HG02981 (cell line): ENCODE data around the gene PHYH.
A peak's percentile ranks its signal among the peaks of the same experiment; 100 is the strongest.
"Not testable (repeated sequence)": the region's sequence is repeated elsewhere in the genome, so short reads cannot be mapped to it uniquely, and the experiment has no call there.

Source experiments
- ATAC-seq: cut with Tn5 transposase; IDR thresholded peaks from one replicate; pipeline ENCODE4 v1.9.1; 2021; ENCODE audit warnings: mild to moderate bottlenecking, moderate library complexity; ENCODE audit not compliant: unreplicated experiment

Gene PHYH

DNA sequence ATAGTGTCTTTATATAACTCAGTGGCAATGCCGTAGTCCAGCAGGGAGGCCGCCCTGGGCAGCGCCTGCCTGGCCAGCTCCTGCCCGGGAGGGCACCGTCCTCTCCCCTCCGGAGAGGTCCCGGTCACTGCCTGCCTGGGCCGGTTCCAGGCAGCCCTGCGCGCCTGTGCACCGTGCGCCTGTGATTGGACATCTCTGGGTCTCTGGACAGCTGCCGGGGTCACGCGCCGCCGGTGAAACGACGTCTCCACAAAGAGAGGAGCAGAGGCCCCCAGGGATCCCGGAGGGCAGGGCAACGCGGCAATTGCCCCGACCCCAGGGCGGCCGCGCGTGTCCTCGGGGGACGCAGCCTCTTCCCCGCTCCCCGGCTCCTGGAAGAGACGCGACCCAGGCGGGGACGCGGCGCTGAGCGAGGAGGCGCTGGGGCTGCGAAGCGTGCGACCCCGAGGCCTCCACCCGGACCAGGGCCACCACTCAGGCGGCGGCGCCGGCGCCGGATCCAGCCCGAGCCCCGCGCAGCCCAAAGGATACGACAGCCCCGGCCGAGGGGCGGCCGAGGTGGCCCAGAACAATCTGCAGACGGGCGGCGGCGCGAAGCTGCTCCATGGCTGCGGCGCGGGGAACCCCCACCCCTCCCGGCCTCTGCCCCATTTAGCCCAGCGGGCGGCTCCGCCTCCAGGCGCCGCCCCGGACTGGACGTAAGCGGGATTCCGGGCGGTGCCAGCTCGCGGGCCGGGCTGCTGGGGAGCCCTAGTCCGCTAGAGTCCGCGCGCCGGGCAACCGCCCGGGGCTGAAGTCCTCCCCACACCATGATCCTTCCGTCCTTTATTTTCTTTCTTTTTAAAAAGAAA is at the start of gene PHYH:
Gene PHYH, minus strand, starts transcription at position 628 of the 851 bp plus-strand sequence. Its CDS starts 22 bp downstream, at position 606.
- peak; percentile 59 for ATAC-seq

DNA sequence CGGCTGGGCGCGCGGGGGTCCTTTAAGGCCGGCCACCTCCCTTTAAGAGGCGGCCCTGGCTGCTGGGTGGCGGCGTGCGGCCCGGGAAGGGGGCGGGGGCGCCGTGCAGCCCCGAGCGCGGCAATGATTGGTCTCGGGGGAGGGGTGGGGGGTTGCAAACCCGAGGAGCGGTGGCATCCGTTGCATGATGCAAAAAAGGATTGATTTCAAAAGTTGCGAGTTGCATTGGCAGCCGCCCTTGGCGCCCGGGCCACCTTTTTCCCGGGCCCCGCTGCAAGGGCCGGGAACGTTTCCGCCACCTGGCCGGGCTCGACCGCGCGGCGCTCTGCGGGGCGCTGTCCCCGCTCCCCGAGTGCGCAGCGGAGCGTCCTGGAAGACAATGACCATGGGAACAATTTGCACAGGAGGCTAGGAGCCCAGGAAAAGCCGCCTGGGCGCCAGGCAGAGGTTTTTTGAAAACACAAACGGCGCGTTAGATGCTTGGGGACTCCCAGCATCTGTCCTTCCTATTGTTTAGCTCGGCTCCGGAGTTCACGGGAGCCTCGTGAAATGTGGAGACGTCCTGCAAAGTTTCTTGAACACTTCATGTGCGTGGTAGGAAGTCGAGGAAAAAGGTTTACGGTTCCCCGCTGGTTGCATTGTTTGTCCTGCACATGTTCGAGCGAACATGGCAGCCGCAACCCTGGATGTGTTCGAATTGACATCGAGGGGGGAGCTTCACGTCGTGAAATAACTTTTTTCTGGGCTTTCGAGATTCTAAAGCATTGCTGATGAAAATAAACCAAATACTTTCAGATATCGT is 48.6 kb upstream of the PHYH start, which contains the start of gene SEPHS1:
Gene SEPHS1, minus strand, starts transcription at position 78 of the 802 bp plus-strand sequence. CDS start 3,343 bp downstream, outside the sequence.
- ATAC-seq = peak; percentile 47

DNA sequence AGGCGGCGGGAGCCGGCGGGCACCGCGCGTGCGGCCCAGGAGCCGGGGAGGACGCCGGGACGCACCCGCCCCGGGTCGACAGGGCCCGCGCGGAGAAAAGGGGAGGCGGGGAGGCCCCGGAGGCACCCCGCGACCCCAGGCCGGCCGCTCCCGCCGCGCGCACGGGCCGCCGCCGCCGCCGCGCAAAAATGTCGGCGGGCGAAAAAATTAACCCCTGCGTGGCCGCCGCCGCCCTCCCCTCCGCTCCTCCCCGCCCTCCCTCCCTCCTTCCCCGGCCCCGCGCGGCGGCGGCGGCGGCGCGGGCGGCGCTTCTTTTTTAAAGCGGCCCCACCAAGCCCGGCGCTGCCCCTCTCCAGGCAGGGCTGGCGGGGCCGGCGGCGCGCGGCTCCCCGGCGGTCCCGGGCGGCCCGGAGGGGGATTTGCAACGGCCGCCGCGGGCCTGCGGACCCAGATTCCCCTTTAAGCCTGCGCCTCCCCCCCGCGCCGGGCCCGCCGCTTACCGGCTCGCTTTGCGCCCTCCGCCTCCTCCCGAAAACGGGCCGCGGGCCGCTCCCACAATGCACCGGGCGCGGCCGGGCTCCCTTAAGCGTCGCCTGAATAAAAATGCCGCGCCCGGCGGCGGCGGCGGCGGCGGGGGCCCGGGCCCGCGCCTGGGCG is 47.8 kb upstream of the PHYH start:
- ATAC-seq = peak; percentile 57

DNA sequence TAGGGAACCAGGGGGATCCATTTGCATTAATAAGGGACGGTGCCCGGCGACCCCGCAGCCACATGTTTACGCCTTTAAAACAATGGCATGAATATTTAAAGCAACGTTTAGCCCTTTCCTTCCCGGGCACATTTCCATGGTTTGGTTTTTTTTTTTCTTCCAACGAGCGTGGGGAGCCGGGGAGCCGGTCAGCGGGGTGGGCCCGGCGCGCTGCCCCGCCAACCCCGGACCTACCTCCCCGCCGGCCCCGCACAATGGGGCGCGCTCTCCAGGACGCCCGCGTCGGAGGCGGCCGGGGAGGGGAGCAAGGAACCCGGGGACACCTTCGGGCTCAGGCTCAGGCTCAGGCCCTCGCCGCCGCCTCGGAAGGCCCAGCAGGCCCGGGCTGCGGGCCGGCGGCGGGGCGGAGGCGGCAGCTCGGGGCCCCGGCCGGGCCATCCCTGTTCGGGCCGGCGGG is 47.2 kb upstream of the PHYH start:
- ATAC-seq = peak; percentile 16

DNA sequence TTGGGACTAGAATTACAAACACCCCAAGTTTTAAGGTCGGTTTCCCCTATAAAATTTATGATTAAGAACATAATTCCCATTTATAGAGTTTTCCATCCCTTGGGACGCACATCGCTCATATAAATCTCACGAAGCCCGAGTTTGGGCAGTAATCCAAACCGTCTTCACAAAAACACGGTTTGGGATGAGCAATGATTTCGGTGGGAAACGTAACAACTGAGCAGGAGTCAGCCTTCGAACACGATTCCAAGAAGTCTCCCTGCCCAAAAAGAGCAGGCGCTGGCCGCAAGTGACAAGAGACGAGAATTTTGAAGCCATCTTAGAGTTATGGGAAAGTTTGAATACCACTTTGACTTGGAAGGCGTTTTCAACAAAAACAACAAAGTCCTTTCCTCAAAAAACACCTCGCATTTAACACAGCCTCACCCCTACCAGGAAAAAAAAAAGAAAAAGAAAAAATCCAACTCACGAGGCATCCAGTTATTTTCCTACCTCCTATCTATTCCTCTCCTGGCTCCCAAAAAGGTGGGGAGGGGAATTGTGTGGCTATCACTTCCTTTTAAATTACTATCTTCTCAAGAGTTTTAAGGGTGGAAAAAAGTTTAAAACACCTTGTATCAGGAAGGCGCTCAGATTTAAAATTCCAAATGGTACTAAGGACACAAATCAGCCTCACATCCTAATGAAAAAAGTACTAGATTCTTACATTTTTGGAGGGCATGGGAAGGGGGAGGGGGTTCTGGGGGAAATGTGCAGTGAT is 46.6 kb upstream of the PHYH start:
- ATAC-seq = no peak

DNA sequence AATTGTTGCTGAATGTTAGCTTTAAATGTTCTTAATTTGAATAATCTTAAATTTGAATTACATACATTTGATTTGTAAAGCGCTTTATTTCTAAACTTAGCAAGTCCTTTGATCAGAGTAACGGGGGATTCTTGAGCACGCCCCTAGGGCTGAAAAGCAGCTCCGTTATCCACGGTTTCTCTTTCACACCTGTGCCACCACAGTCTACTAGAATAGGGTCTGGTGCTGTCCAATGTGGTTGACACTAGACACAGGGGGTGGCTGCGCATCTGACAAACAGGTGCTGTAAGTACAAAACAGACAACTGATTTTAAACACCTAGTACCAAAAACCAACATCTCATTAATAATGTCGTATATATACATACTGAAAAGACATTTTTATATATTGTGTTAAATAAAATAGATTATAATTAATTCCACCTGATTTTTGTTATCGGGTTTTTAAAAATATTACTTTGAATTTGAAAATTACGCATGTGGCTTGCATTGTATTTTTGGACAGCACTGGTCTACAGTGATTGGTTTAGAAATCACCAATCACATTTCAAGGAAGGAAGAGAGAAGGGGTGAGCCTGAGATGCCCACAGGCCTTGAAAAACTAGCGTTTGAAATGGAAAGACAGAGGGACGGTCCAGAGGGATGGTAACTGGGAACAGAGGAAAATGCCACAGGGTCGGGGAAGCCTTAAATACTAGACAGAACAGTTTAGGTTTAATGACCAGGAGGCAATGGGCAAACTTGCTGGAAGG is 40.9 kb upstream of the PHYH start:
- ATAC-seq = peak; percentile 91

DNA sequence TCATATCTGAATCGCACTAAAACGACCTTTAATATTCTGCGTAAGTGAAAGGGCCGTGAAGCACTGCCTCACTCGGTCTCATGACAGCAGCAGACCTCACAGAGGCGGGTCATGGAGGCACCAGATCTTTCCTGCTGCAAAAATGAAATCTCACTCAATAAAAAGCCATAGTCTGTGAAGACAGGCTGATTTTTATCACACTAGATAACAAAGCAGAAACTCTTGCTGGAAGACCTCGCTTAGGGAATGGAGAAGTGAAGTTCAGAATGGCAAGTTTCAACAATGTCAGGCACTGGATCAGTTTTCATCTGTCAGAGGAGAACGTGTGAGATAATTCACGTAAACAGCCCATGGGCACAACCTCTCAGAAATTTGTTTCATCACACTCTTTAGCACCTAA is 40.2 kb upstream of the PHYH start:
- ATAC-seq = no peak

DNA sequence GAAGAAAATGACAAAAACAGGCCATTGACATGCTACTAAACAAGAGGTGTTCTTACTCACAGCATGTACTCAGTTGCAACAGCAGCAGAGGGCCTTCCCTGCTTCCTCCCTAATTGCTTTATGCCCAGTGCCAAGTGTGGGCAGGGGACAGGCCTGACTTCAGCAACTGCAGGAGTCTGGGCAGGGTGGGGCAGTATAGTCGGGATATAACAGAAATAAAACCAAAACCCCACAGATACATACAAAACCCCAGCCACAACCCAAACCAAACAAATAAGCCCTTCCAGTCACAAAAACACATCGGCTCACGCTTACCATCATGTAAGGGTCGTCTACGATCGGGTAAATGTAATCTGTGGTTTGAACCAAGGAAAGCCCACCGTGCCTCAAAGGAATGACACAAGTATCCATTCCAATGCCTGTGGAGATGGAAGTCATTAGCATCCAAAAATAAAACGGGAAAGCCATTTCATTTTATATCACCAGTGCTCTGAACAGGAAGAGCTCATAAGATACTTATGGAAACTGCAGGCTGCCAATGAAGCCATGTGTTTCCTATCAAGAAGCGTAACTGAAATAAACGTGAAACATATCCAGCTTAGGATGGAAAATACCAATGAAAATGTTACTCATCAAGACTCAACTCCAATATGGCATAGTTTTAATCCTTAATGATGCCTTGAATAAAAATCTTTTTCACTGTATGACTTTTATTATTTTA is 38.7 kb upstream of the PHYH start:
- ATAC-seq = no peak

DNA sequence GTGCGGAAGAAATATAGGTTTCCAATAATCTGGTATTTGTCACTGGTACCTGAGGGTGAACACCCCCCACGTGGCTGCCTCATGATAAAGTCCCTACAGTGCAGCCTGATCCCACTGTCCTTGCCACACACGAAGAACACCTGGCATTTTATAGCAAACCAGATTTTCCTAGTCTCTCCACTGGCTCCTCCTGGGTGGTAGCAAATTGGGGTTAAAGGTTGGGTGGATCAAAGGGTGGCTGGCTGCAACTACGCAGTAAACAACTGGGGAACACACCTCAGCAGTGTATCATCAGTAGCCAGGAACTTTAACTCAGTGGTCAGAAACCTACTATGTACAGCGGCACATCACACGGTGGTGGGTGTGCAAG is 37.9 kb upstream of the PHYH start:
- ATAC-seq = no peak

DNA sequence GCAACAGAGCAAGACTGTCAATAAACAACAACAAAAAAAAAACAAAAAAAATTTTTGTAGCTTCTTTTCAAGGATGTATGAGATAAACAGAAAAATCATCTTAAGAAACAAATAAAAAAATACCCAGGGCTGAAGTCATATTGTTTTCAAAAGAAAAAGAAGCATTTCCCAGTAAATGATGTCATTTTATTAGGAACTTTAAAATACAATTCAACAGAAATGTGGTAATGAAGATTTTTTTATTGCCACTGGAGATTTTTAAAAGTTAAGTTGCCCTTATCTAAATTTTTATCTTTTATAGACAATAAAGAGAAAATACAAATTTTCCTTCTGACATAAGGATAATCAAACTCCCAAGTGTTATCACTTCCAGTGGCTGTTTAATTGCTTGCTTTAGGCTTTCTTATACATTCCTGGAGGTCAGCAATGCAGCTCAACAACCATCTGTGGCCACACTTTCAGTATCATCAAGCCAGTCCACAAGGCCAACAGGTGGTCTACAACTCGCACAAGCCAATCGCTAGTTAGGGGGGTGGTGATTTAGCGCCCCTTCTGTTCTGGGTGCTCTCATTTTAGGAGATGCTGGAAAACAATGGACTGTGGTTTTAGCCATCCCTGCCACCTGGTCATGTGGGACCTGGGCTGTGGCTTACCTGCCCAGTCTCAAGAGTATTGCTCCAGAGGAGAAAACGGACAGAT is 37.4 kb upstream of the PHYH start:
- no peak for ATAC-seq

DNA sequence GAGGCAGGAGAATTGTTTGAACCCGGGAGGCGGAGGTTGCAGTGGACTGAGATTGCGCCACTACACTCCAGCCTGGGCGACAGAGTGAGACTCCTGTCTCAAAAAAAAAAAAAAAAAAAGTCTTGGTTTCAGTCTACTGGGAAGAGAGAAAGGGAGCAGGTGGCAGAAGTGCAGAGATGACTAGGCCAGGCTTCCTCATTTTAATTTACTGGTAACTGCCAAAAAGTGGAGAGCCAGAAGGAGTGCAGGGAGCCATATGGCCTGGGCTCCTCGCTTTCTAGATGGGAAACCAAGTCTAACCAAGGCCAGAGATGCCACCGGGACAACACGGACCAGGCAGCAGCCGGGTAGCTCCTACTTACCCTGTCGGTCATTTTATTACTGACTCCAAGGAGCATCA is 36.0 kb upstream of the PHYH start:
- no peak for ATAC-seq

DNA sequence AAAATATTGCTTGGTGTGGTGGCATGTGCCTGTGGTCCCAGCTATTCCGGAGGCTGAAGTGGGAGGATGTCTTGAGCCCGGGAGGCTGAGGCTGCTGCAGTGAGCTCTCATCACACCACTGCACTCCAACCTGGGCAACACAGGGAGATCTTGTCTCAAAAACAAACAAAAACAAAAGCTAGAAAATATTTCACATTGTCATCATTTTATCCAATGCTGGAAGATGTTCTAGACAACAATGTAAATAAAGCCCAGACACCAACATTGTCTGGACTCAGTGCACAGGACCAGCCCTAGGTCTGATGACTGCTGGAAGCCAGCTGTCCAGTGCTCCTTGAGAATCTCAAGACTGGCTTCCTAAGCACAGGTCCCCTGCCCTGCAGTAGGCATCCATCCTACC is 34.7 kb upstream of the PHYH start:
- no peak for ATAC-seq

DNA sequence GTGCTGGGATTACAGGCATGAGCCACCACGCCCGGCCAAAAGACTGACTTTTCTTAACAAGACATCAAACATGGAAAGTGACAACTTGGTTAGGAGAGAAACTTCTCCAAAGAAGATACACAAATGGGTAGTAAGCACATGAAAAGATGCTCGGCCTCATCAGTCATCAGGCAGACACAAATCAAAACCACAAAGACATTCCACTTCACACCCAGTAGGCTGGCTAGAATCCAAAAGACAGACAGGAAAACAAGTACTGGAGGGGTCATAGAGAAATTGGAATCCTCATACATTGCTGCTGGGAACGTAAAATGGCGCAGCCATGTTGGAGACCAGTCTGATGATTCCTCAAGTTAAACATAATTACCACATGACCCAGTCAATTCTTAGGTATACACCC is 31.8 kb upstream of the PHYH start:
- no peak for ATAC-seq

DNA sequence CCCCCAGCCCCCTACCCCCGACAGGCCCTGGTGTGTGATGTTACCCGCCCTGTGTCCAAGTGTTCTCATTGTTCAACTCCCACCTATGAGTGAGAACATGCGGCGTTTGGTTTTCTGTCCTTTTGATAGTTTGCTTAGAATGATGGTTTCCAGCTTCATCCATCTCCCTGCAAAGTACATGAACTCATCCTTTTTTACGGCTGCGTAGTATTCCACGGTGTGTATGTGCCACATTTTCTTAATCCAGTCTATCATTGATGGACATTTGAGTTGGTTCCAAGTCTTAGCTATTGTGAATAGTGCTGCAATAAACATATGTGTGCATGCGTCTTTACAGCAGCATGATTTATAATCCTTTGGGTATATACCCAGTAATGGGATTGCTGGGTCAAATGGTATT is 31.1 kb upstream of the PHYH start:
- ATAC-seq = not testable (repeated sequence)

DNA sequence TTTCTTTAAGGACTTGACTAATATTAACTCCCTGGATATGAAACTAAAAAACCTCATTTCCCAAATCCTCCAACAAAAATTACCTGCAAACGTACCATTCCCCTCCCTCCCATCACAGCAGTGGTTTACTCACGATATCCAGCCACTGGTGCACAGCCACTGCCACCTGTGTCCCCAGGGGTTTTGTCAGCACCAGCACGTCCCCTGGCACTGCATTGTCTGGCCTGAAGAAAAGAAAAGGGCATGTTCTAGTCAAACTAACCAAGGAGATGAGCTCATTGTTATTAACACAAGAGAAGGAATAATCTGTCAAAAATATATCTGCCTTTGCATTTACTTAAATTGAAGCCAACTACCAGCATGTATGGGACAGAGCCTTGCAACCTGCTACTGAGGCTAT is 29.7 kb upstream of the PHYH start:
- ATAC-seq = no peak

DNA sequence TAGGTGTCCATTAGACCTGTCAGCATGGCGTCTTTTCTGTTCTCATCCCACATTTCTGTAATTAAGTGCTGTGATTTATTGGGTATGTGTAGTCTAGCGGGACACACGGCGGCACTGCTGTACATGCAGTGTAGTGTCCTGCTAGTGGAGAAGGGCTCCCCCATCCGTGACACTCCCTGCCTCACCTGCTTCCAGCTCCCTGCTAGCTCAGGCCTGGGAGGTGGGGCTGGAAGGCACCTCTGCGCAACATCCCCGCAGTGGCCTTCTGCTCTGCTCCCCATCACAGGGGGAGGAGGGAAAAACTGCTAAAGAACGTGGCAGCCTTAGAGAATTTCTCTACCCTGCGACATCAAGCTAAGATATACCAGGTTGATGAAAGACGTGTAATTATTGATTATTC is 28.7 kb upstream of the PHYH start:
- ATAC-seq = no peak

DNA sequence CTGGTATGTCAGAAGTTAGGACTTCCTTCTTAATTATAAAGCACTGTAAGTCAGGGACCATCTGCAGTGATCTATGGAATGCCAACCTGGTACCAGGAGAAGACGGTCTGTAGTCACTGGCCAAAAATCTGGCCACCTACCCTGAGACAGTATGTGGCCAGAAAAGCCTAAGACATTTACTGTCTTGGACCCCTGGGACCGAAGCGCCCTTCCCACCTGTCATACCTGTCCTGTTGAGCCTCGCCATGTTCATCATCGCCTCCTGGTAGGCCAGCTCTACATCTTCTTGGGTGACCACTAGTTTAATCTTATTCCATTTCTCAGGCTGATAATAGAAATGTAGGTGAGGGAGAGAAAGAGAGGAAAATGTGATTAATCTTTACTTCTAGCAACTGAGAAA is 28.3 kb upstream of the PHYH start:
- ATAC-seq = no peak

DNA sequence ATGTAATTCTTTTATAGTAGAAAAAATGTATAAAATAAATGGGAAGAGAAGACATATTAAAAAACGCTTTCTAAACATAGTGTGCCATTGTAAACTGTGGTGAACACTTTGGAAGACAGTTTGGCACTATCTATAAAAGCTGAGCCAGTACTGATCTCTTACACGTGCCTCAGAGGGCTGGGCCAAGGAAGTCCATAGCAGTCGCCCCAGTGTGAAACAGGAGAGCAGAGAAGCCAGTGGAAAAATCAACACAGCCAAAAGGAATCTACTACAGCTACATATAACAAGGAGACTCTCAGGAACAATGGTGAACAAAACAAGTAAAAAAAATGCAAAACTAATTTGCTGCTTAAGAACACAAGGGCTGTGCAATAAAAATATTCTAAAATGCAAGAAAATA is 27.7 kb upstream of the PHYH start:
- no peak for ATAC-seq
